Ovary (tissue), 9 donors: ENCODE measurements around the gene BICDL2. TPM values are rescaled to one million over a fixed set of nuclear protein-coding genes. Genes with fewer than 3 reads are reported as not detected.
"Not testable (repeated sequence)": the region's sequence is repeated elsewhere in the genome, so short reads cannot be mapped to it uniquely, and the experiment has no call there.

Experiments used
- DNase-seq, 5 donors: peaks; one replicate each; pipeline ENCODE4 v3.0.0-alpha.2; 2019 to 2020
- H3K27ac ChIP-seq, 2 donors: fragments of 200-600 bp; one replicate each; pipeline versions ENCODE4 v1.5.1 to v1.8.0; 2019 to 2022
- H3K27me3 ChIP-seq: fragments of 200-600 bp; one replicate; pipeline ENCODE4 v1.8.0; 2022
- H3K36me3 ChIP-seq: fragments of 200-600 bp; sonication (generic); one replicate; pipeline ENCODE4 v1.5.1; 2019
- H3K4me1 ChIP-seq: one replicate; pipeline ENCODE4 v1.8.1; 2013; ENCODE audit warnings: mild to moderate bottlenecking, moderate library complexity; ENCODE audit not compliant: insufficient read depth
- H3K4me3 ChIP-seq: fragments of 200-600 bp; sonication (generic); one replicate; pipeline ENCODE4 v1.5.1; 2017
- H3K9me3 ChIP-seq, 2 donors: fragments of 200-600 bp in 1 of 2; sonication (generic) in 1 of 2; one replicate each; pipeline versions ENCODE4 v1.5.1 to v1.8.1; 2013 to 2019; ENCODE audit warnings: mild to moderate bottlenecking in 1 of 2, moderate library complexity in 1 of 2
- CTCF ChIP-seq, 3 donors: fragments of 450-650 bp in 2 of 3; fragments of 200-600 bp in 1 of 3; IDR thresholded peaks; one replicate each; pipeline versions ENCODE4 v1.5.1 to v1.8.0; 2016 to 2022; ENCODE audit warnings: antibody characterized with exemption in 3 of 3, mild to moderate bottlenecking in 1 of 3
- EP300 ChIP-seq: sonication (generic); formaldehyde crosslinking; IDR thresholded peaks from one replicate; pipeline ENCODE4 v1.6.1; 2017; ENCODE audit warnings: antibody characterized with exemption
- POLR2A ChIP-seq: fragments of 450-650 bp; IDR thresholded peaks from one replicate; pipeline ENCODE4 v1.6.1; 2017; ENCODE audit warnings: antibody characterized with exemption, mild to moderate bottlenecking, moderate library complexity
- WGBS, 3 donors: extraction: QIAGEN DNeasy Blood & Tissue Kit in 1 of 3; methylation state at CpG; one replicate each; pipeline versions ENCODE4 v1.1.5 to v1.1.7; 2013 to 2017; 5-methylcytosine and 5-hydroxymethylcytosine counted together
- intact Hi-C, 4 donors: fragments of 100-400 bp; cut with DNase I; formaldehyde crosslinking; loops; one replicate each; pipeline versions ENCODE4 v1.11.0 to v1.15.1; 2022 to 2023
- polyA plus RNA-seq, 2 donors: library from polyadenylated mRNA; stranded (reverse); fragments of 200-250 nt in 1 of 2; fragments of 350-450 nt in 1 of 2; fragmentation: Illumina TruSeq in 1 of 2; extraction: RNeasy Lipid Tissue Mini Kit (QIAGEN cat#74804) in 1 of 2; gene quantifications; one replicate each; pipeline ENCODE4 v1.2.3, GENCODE V29; 2013 to 2014
- total RNA-seq, 7 donors: library from RNA; depleted of rRNA in 2 of 7; stranded (reverse); fragments of >200 nt in 2 of 7; fragmentation: NEBNext Ultra II Directional in 3 of 7; extraction: Animal tissue kit (Norgen Biotek cat#: 25700) in 3 of 7; gene quantifications; one replicate each; pipeline versions ENCODE4 v1.1.0 to v1.2.4, GENCODE V29; 2016 to 2023
- donor health status: DM: no; HTN: no; CAD: no; lungs with moderate emphysema.
- donor health status: DM: no; HTN: no; CAD: no.
- donor health status: Bipolar disorder and iron deficiency.
- donor health status: DM: yes; HTN: yes; CAD: no.
- donor health status: DM: no; HTN: no; CAD: no.
- donor health status: DM: yes; HTN: yes; CAD: no.

BICDL2 gene
- total and polyA plus RNA-seq, 9 donors = 0.02 to 21.9 (median 1.3) TPM; not detected in 3

- Histone ChIP-seq H3K27ac (no peak overlapping the region), H3K4me1 (no peaks in the 10 kb centered on the region), H3K4me3 (no peak overlapping the region), H3K27me3 (no peaks in the 10 kb centered on the region), H3K9me3 (no peaks in the 10 kb centered on the region), H3K36me3 (no peaks in the 10 kb centered on the region)
- no peak for TF ChIP-seq EP300
- TF ChIP-seq POLR2A = no peak
- no peak for TF ChIP-seq CTCF (IDR thresholded peaks at IDR 0.05)
- no peak for DNase-seq
- WGBS, 3 donors = 77 to 83% (median 82%) methylated on average over 7 of the region's 7 CpGs
- intact Hi-C loops = no loop called here
Measured at GRCh38 chr16:3073448-3073847, 36.7 kb upstream of the BICDL2 start.

GRCh38 chr16:3072576-3073263, 36.0 kb upstream of the BICDL2 start:
- H3K4me1 ChIP-seq, H3K36me3 ChIP-seq, H3K27ac ChIP-seq, DNase-seq, H3K27me3 ChIP-seq, H3K4me3 ChIP-seq, H3K9me3 ChIP-seq, intact Hi-C loops: not testable (repeated sequence)
- 84 to 86% (median 85%) methylated on average over 8 to 16 of the region's 18 CpGs for WGBS, 3 donors

- H3K36me3 ChIP-seq, H3K9me3 ChIP-seq, H3K4me3 ChIP-seq, intact Hi-C loops, DNase-seq, H3K4me1 ChIP-seq, H3K27ac ChIP-seq, H3K27me3 ChIP-seq: not testable (repeated sequence)
- WGBS, 3 donors = 64 to 77% (median 73%) methylated on average over 3 to 4 of the region's 4 CpGs
Measured at GRCh38 chr16:3072148-3072547, 35.4 kb upstream of the BICDL2 start.

GRCh38 chr16:3071655-3072054, 34.9 kb upstream of the BICDL2 start:
- Histone ChIP-seq H3K4me1 (no peaks in the 10 kb centered on the region), H3K9me3 (no peaks in the 10 kb centered on the region), H3K27me3 (no peaks in the 10 kb centered on the region), H3K4me3 (no peak overlapping the region), H3K27ac (no peak overlapping the region), H3K36me3 (no peaks in the 10 kb centered on the region)
- no peak for TF ChIP-seq EP300
- TF ChIP-seq CTCF (IDR thresholded peaks at IDR 0.05) = no peak
- TF ChIP-seq POLR2A = no peak
- 78 to 91% (median 85%) methylated on average over 7 of the region's 7 CpGs for WGBS, 3 donors
- no peak for DNase-seq
- intact Hi-C loops = no loop called here

- no peaks in the 10 kb centered on the region for H3K9me3 ChIP-seq
- 79 to 89% (median 82%) methylated on average over 9 of the region's 9 CpGs for WGBS, 3 donors
- H3K4me3 ChIP-seq = no peak overlapping the region
- H3K36me3 ChIP-seq = no peaks in the 10 kb centered on the region
- TF ChIP-seq EP300 (no peak), POLR2A (no peak), CTCF (IDR thresholded peaks at IDR 0.05) (no peak)
- H3K27me3 ChIP-seq = no peaks in the 10 kb centered on the region
- no peak overlapping the region for H3K27ac ChIP-seq
- DNase-seq = no peak
- intact Hi-C loops = no loop called here
- H3K4me1 ChIP-seq = peaks cover 2% of the 10 kb centered on the region
Measured at GRCh38 chr16:3070608-3071111, 33.9 kb upstream of the BICDL2 start.

GRCh38 chr16:3069146-3069545, 32.4 kb upstream of the BICDL2 start:
- H3K9me3 ChIP-seq, intact Hi-C loops, H3K4me3 ChIP-seq, H3K27ac ChIP-seq, H3K27me3 ChIP-seq, DNase-seq, H3K4me1 ChIP-seq, H3K36me3 ChIP-seq: not testable (repeated sequence)
- WGBS, 3 donors = 83 to 88% (median 85%) methylated on average over 10 of the region's 11 CpGs
